ENCODE results near the gene MXI1. TPM values are rescaled to one million over a fixed set of nuclear protein-coding genes. Genes with fewer than 3 reads are reported as not detected.

The MXI1 gene
- total RNA-seq, 1 experiment from 2014 or later: 12.1 TPM

- BruUV-seq (replicated peaks): no TSS peak
- ChIA-PET POLR2A (no interaction called here), CTCF (interaction anchor here (0.6 to 1.6 kb wide), 2 partner anchors 186 to 300 kb away, joined by 3 to 11 read pairs; no protein-coding TSS in a partner anchor)
- in situ Hi-C loops (cut with HindIII; ENCODE audit: low pct_unique_long_range_greater_than_20kb, low sequenced_read_pairs): no loop called here
- Histone ChIP-seq H3K4me3 (ENCODE audit: low read depth in 2 of 2, low read length in 2 of 2) (no peak overlapping the region), H3K27ac (ENCODE audit: low read length) (no peak overlapping the region), H3K9me3 (ENCODE audit: control insufficient read depth, insufficient read depth, low read depth, low read length) (no peaks in the 10 kb centered on the region), H3K27me3 (ENCODE audit: control insufficient read depth, insufficient read depth, low read length) (no peaks in the 10 kb centered on the region), H3K36me3 (ENCODE audit: control insufficient read depth, insufficient read depth, low read length) (peaks cover 15% of the 10 kb centered on the region), H3K4me1 (ENCODE audit: control insufficient read depth, insufficient read depth, low read length) (peaks cover 16% of the 10 kb centered on the region)
- intact Hi-C loops (cut with micrococcal nuclease; ENCODE audit: unreplicated experiment): loop anchor here (5.0 kb wide), 1 partner anchor 584 kb away; no protein-coding TSS in a partner anchor
- TF ChIP-seq SIN3A (IDR thresholded peaks at IDR 0.05; ENCODE audit: borderline replicate concordance, insufficient read depth, low read depth, low read length): no peak
- TF ChIP-seq CTCF (IDR thresholded peaks at IDR 0.05): no peak
- ATAC-seq (no peak), DNase-seq (ENCODE audit: low read depth, low spot score) (no peak)
These were observed 100.4 kb downstream of the MXI1 start for GRCh38 chr10:110307805-110308204.

GRCh38 chr10:110310741-110311140, 103.3 kb downstream of the MXI1 start:
- ChIA-PET CTCF (no interaction called here), POLR2A (interaction anchor here (0.5 kb wide), 2 partner anchors 9 to 237 kb away, joined by 6 to 11 read pairs; no protein-coding TSS in a partner anchor)
- Histone ChIP-seq H3K36me3 (ENCODE audit: control insufficient read depth, insufficient read depth, low read length) (no peaks in the 10 kb centered on the region), H3K9me3 (ENCODE audit: control insufficient read depth, insufficient read depth, low read depth, low read length) (no peaks in the 10 kb centered on the region), H3K4me1 (ENCODE audit: control insufficient read depth, insufficient read depth, low read length) (peaks cover 3% of the 10 kb centered on the region), H3K27ac (ENCODE audit: low read length) (no peak overlapping the region), H3K27me3 (ENCODE audit: control insufficient read depth, insufficient read depth, low read length) (no peaks in the 10 kb centered on the region), H3K4me3 (ENCODE audit: low read depth in 2 of 2, low read length in 2 of 2) (no peak overlapping the region)
- intact Hi-C loops (cut with micrococcal nuclease; ENCODE audit: unreplicated experiment): loop anchor here (1.0 to 2.0 kb wide), 3 partner anchors 190 to 290 kb away; no protein-coding TSS in a partner anchor
- DNase-seq (ENCODE audit: low read depth, low spot score) (no peak), ATAC-seq (no peak)
- TF ChIP-seq TCF7L2 (IDR thresholded peaks at IDR 0.05; ENCODE audit: low read depth, low read length) (no peak), POLR2AphosphoS5 (IDR thresholded peaks at IDR 0.05; ENCODE audit: low read depth, low read length) (no peak), SIN3A (IDR thresholded peaks at IDR 0.05; ENCODE audit: borderline replicate concordance, insufficient read depth, low read depth, low read length) (no peak), CTCF (IDR thresholded peaks at IDR 0.05) (no peak)
- TF ChIP-seq, protein P1, sequence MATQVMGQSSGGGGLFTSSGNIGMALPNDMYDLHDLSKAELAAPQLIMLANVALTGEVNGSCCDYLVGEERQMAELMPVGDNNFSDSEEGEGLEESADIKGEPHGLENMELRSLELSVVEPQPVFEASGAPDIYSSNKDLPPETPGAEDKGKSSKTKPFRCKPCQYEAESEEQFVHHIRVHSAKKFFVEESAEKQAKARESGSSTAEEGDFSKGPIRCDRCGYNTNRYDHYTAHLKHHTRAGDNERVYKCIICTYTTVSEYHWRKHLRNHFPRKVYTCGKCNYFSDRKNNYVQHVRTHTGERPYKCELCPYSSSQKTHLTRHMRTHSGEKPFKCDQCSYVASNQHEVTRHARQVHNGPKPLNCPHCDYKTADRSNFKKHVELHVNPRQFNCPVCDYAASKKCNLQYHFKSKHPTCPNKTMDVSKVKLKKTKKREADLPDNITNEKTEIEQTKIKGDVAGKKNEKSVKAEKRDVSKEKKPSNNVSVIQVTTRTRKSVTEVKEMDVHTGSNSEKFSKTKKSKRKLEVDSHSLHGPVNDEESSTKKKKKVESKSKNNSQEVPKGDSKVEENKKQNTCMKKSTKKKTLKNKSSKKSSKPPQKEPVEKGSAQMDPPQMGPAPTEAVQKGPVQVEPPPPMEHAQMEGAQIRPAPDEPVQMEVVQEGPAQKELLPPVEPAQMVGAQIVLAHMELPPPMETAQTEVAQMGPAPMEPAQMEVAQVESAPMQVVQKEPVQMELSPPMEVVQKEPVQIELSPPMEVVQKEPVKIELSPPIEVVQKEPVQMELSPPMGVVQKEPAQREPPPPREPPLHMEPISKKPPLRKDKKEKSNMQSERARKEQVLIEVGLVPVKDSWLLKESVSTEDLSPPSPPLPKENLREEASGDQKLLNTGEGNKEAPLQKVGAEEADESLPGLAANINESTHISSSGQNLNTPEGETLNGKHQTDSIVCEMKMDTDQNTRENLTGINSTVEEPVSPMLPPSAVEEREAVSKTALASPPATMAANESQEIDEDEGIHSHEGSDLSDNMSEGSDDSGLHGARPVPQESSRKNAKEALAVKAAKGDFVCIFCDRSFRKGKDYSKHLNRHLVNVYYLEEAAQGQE (IDR thresholded peaks at IDR 0.05; ENCODE audit: insufficient read depth in 1 of 2, low read depth in 2 of 2, low read length in 1 of 2): no peak
- BruUV-seq (replicated peaks): no TSS peak
- in situ Hi-C loops (cut with HindIII; ENCODE audit: low pct_unique_long_range_greater_than_20kb, low sequenced_read_pairs): no loop called here
